Activated naive CD8-positive, alpha-beta T cell treated with anti-CD3 and anti-CD28 coated beads, Interleukin-2, amount 50 U/mL, for 24 hours (primary cell): Measurements from ENCODE around the gene HINT2.

Experiments used
- ATAC-seq: fragments of 150-1000 bp; cut with Tn5 transposase; one replicate; pipeline ENCODE4 v1.10.0; 2021
- DNase-seq: peaks from one replicate; pipeline ENCODE4 v3.0.0; 2021
- H3K27ac Mint-ChIP-seq: one replicate; pipeline ENCODE4 v1.8.0; 2021; ENCODE audit warnings: mild to moderate bottlenecking, mixed read lengths
- H3K27me3 Mint-ChIP-seq: one replicate; pipeline ENCODE4 v1.8.0; 2021; ENCODE audit warnings: mixed read lengths
- H3K36me3 Mint-ChIP-seq: one replicate; pipeline ENCODE4 v1.8.0; 2021; ENCODE audit warnings: low read depth, mixed read lengths
- H3K4me1 Mint-ChIP-seq: one replicate; pipeline ENCODE4 v1.8.0; 2021; ENCODE audit warnings: mixed read lengths
- H3K4me3 Mint-ChIP-seq: one replicate; pipeline ENCODE4 v1.8.0; 2021; ENCODE audit warnings: mild to moderate bottlenecking, moderate library complexity, mixed read lengths
- H3K9me3 Mint-ChIP-seq: one replicate; pipeline ENCODE4 v1.8.0; 2021; ENCODE audit warnings: mixed read lengths

HINT2 gene

GRCh38 chr9:35806101-35806500 is 8.7 kb downstream of the HINT2 start:
- no peak for DNase-seq
- H3K27me3 Mint-ChIP-seq, result no peaks in the 10 kb centered on the region
- no peaks in the 10 kb centered on the region for H3K9me3 Mint-ChIP-seq
- peaks cover 19% of the 10 kb centered on the region for H3K4me1 Mint-ChIP-seq
- no peak overlapping the region for H3K27ac Mint-ChIP-seq
- H3K4me3 Mint-ChIP-seq, result no peak overlapping the region
- H3K36me3 Mint-ChIP-seq, result peaks cover 1% of the 10 kb centered on the region
- no peak for ATAC-seq

- Mint-ChIP-seq H3K27ac (no peak overlapping the region), H3K36me3 (peaks cover 1% of the 10 kb centered on the region), H3K27me3 (no peaks in the 10 kb centered on the region)
Observed at GRCh38 chr9:35801328-35802128, 13.3 kb downstream of the HINT2 start.

GRCh38 chr9:35800530-35800929 is 14.3 kb downstream of the HINT2 start:
- Mint-ChIP-seq H3K27me3 (no peaks in the 10 kb centered on the region), H3K36me3 (peaks cover 1% of the 10 kb centered on the region), H3K27ac (no peak overlapping the region), H3K4me1 (peaks cover 17% of the 10 kb centered on the region), H3K9me3 (no peaks in the 10 kb centered on the region), H3K4me3 (no peak overlapping the region)
- ATAC-seq (no peak), DNase-seq (no peak)

More at GRCh38 chr9:35801328-35802128, 13.3 kb downstream of the HINT2 start:
- Mint-ChIP-seq H3K9me3 (no peaks in the 10 kb centered on the region), H3K4me3 (no peak overlapping the region), H3K4me1 (peaks cover 17% of the 10 kb centered on the region)
- DNase-seq (no peak), ATAC-seq (no peak)

GRCh38 chr9:35798658-35799374 is 16.0 kb downstream of the HINT2 start:
- Mint-ChIP-seq H3K4me1 (peaks cover 17% of the 10 kb centered on the region), H3K27me3 (no peaks in the 10 kb centered on the region), H3K9me3 (no peaks in the 10 kb centered on the region), H3K36me3 (peaks cover 1% of the 10 kb centered on the region), H3K4me3 (no peak overlapping the region), H3K27ac (peak overlapping the region; percentile 53)
- DNase-seq, result no peak
- peak; percentile 98 for ATAC-seq

GRCh38 chr9:35797311-35798109 is 17.3 kb downstream of the HINT2 start:
- ATAC-seq (no peak), DNase-seq (no peak)
- Mint-ChIP-seq H3K9me3 (no peaks in the 10 kb centered on the region), H3K4me3 (no peak overlapping the region), H3K36me3 (peaks cover 3% of the 10 kb centered on the region), H3K27ac (no peak overlapping the region), H3K4me1 (peaks cover 17% of the 10 kb centered on the region), H3K27me3 (no peaks in the 10 kb centered on the region)

GRCh38 chr9:35795695-35796094 is 19.1 kb downstream of the HINT2 start:
- H3K36me3 Mint-ChIP-seq, result peaks cover 2% of the 10 kb centered on the region
- H3K27me3 Mint-ChIP-seq, result no peaks in the 10 kb centered on the region
- DNase-seq (no peak), ATAC-seq (no peak)
- peaks cover 17% of the 10 kb centered on the region for H3K4me1 Mint-ChIP-seq
- no peak overlapping the region for H3K27ac Mint-ChIP-seq
- H3K4me3 Mint-ChIP-seq, result no peak overlapping the region
- no peaks in the 10 kb centered on the region for H3K9me3 Mint-ChIP-seq

GRCh38 chr9:35793461-35793860 is 21.4 kb downstream of the HINT2 start:
- Mint-ChIP-seq H3K4me1 (peaks cover 11% of the 10 kb centered on the region), H3K36me3 (peaks cover 4% of the 10 kb centered on the region), H3K9me3 (no peaks in the 10 kb centered on the region), H3K27ac (no peak overlapping the region), H3K27me3 (no peaks in the 10 kb centered on the region), H3K4me3 (no peak overlapping the region)
- DNase-seq (no peak), ATAC-seq (no peak)

GRCh38 chr9:35792826-35793225 is 22.0 kb downstream of the HINT2 start:
- no peaks in the 10 kb centered on the region for H3K9me3 Mint-ChIP-seq
- ATAC-seq, result no peak
- no peak overlapping the region for H3K27ac Mint-ChIP-seq
- no peak overlapping the region for H3K4me3 Mint-ChIP-seq
- DNase-seq, result no peak
- peaks cover 7% of the 10 kb centered on the region for H3K4me1 Mint-ChIP-seq
- peaks cover 4% of the 10 kb centered on the region for H3K36me3 Mint-ChIP-seq
- H3K27me3 Mint-ChIP-seq, result no peaks in the 10 kb centered on the region

- Mint-ChIP-seq H3K4me1 (peaks cover 3% of the 10 kb centered on the region), H3K9me3 (no peaks in the 10 kb centered on the region), H3K4me3 (no peak overlapping the region), H3K27ac (no peak overlapping the region), H3K27me3 (no peaks in the 10 kb centered on the region), H3K36me3 (peaks cover 4% of the 10 kb centered on the region)
- no peak for ATAC-seq
- DNase-seq, result no peak
Observed at GRCh38 chr9:35792024-35792813, 22.6 kb downstream of the HINT2 start.

- Mint-ChIP-seq H3K27ac (no peak within 1 kb of the TSS), H3K9me3 (no peaks in the 10 kb centered on the region), H3K4me3 (no peak within 1 kb of the TSS), H3K27me3 (no peaks in the 10 kb centered on the region), H3K4me1 (no peaks in the 10 kb centered on the region), H3K36me3 (peaks cover 6% of the 10 kb centered on the region)
- no peak for ATAC-seq
- no peak for DNase-seq
Observed at GRCh38 chr9:35791297-35791921, 23.4 kb downstream of the HINT2 start, which contains the start of gene NPR2. TSS of gene NPR2 (plus strand) at chr9:35791591. CDS start at chr9:35792409, 818 bp downstream.

- Mint-ChIP-seq H3K9me3 (no peaks in the 10 kb centered on the region), H3K4me3 (no peak overlapping the region), H3K27ac (no peak overlapping the region), H3K27me3 (no peaks in the 10 kb centered on the region), H3K4me1 (no peaks in the 10 kb centered on the region), H3K36me3 (peaks cover 9% of the 10 kb centered on the region)
- peak; percentile 50 for DNase-seq
- peak; percentile 81 for ATAC-seq
Observed at GRCh38 chr9:35790385-35791296, 24.2 kb downstream of the HINT2 start.

GRCh38 chr9:35790025-35790384 is 24.8 kb downstream of the HINT2 start:
- Mint-ChIP-seq H3K27ac (no peak overlapping the region), H3K9me3 (no peaks in the 10 kb centered on the region), H3K36me3 (peaks cover 10% of the 10 kb centered on the region), H3K4me3 (no peak overlapping the region), H3K4me1 (no peaks in the 10 kb centered on the region), H3K27me3 (no peaks in the 10 kb centered on the region)
- ATAC-seq (no peak), DNase-seq (no peak)

GRCh38 chr9:35789541-35789940 is 25.3 kb downstream of the HINT2 start:
- ATAC-seq (no peak), DNase-seq (no peak)
- Mint-ChIP-seq H3K27ac (no peak overlapping the region), H3K4me1 (no peaks in the 10 kb centered on the region), H3K4me3 (no peak overlapping the region), H3K36me3 (peaks cover 13% of the 10 kb centered on the region), H3K9me3 (no peaks in the 10 kb centered on the region), H3K27me3 (no peaks in the 10 kb centered on the region)
